Kidney (tissue), 14 donors: Measurements from ENCODE around the gene FAF1. TPM values are rescaled to one million over a fixed set of nuclear protein-coding genes. Genes with fewer than 3 reads are reported as not detected.
"Not testable (repeated sequence)": the region's sequence is repeated elsewhere in the genome, so short reads cannot be mapped to it uniquely, and the experiment has no call there.

Experiments
- DNase-seq, 5 donors: peaks; one replicate each; pipeline ENCODE4 v3.0.0-alpha.2; 2013 to 2020
- FAIRE-seq: peaks from 2 replicates; lab custom pipeline; 2012; peaks lifted over from hg19 to GRCh38; lab: Jason Lieb, UNC
- H3K27ac ChIP-seq, 2 donors: one replicate each; pipeline ENCODE4 v1.7.0; 2013; ENCODE audit warnings: low read depth in 2 of 2, low read length in 2 of 2, inconsistent platforms in 1 of 2
- H3K27me3 ChIP-seq: one replicate; pipeline ENCODE4 v1.7.1; 2013; ENCODE audit warnings: low read length, inconsistent platforms; ENCODE audit not compliant: control insufficient read depth, insufficient read depth
- H3K36me3 ChIP-seq, 3 donors: one replicate each; pipeline versions ENCODE4 v1.7.0 to v1.7.1; 2013; ENCODE audit warnings: low read length in 3 of 3, control low read depth in 1 of 3, inconsistent platforms in 1 of 3; ENCODE audit not compliant: insufficient read depth in 3 of 3, control insufficient read depth in 2 of 3
- H3K4me1 ChIP-seq, 3 donors: one replicate each; pipeline versions ENCODE4 v1.7.0 to v1.7.1; 2013; ENCODE audit warnings: low read length in 3 of 3, inconsistent platforms in 1 of 3, low read depth in 1 of 3; ENCODE audit not compliant: control insufficient read depth in 2 of 3, insufficient read depth in 2 of 3
- H3K4me3 ChIP-seq, 3 donors: one replicate each; pipeline versions ENCODE4 v1.7.0 to v1.8.1; 2013; ENCODE audit warnings: low read length in 3 of 3, control low read depth in 1 of 3, inconsistent platforms in 1 of 3
- H3K9ac ChIP-seq, 3 donors: one replicate each; pipeline versions ENCODE4 v1.7.0 to v1.7.1; 2013; ENCODE audit warnings: low read length in 3 of 3, control low read depth in 1 of 3, inconsistent platforms in 1 of 3
- H3K9me3 ChIP-seq, 3 donors: one replicate each; pipeline versions ENCODE4 v1.7.0 to v1.7.1; 2013; ENCODE audit warnings: low read length in 3 of 3, control low read depth in 1 of 3, inconsistent platforms in 1 of 3; ENCODE audit not compliant: control insufficient read depth in 2 of 3, insufficient read depth in 1 of 3
- intact Hi-C: fragments of 100-400 bp; cut with DNase I; formaldehyde crosslinking; loops from one replicate; pipeline ENCODE4 v1.11.1; 2022
- polyA plus RNA-seq: library from polyadenylated mRNA; stranded (reverse); fragments of 350-450 nt; fragmentation: Illumina TruSeq; extraction: RNeasy Lipid Tissue Mini Kit (QIAGEN cat#74804); gene quantifications from one replicate; pipeline ENCODE4 v1.2.3, GENCODE V29; 2014; ENCODE audit warnings: low read depth, low replicate concordance; ENCODE audit not compliant: insufficient read depth
- total RNA-seq: library from RNA; stranded (reverse); fragmentation: NEBNext Ultra II Directional; extraction: Animal tissue kit (Norgen Biotek cat#: 25700); gene quantifications from one replicate; pipeline ENCODE4 v1.2.1, GENCODE V29; 2021
- TF ChIP-seq, protein P1 (sequence below): IDR thresholded peaks from 3 replicates; pipeline ENCODE4 v1.5.1; 2012; ENCODE audit warnings: mild to moderate bottlenecking, moderate library complexity, borderline replicate concordance; ENCODE audit not compliant: insufficient read depth; ENCODE audit errors: extremely low read depth
- donor health status: control.
- donor health status: control.
- donor health status: control.
- donor health status: control.
- donor health status: control.
- donor health status: DM: yes; HTN: yes; CAD: no.
- donor health status: Normal renal cell carcinoma (clear cell type).

The FAF1 gene
- total and polyA plus RNA-seq, 2 donors from 2014 or later = 50.1 to 72.8 TPM

DNA sequence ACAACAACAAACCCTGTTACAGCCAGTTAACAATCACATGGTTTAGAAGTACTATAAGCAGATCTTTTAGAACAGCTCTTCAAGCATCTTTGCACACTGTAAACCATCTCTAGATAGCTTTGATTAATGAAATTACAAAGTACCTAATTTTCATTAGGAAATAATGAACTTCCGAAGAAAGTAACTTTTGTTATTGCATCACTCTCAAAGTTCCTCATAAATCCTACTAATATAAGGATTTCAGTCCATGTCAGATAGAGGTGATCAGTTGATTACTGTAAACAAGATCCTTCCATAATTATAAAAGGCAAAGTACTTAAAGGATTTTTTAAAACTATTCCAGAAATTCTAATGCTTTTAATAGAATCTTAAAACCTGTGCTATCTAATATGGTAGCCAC, 58.2 kb downstream of the FAF1 start:
- H3K27me3 ChIP-seq = no peaks in the 10 kb centered on the region
- TF ChIP-seq, protein P1, sequence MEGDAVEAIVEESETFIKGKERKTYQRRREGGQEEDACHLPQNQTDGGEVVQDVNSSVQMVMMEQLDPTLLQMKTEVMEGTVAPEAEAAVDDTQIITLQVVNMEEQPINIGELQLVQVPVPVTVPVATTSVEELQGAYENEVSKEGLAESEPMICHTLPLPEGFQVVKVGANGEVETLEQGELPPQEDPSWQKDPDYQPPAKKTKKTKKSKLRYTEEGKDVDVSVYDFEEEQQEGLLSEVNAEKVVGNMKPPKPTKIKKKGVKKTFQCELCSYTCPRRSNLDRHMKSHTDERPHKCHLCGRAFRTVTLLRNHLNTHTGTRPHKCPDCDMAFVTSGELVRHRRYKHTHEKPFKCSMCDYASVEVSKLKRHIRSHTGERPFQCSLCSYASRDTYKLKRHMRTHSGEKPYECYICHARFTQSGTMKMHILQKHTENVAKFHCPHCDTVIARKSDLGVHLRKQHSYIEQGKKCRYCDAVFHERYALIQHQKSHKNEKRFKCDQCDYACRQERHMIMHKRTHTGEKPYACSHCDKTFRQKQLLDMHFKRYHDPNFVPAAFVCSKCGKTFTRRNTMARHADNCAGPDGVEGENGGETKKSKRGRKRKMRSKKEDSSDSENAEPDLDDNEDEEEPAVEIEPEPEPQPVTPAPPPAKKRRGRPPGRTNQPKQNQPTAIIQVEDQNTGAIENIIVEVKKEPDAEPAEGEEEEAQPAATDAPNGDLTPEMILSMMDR = no peak
- FAIRE-seq = no peak
- intact Hi-C loops = no loop called here
- no peak overlapping the region for H3K9ac ChIP-seq
- H3K4me3 ChIP-seq = no peak overlapping the region
- no peak for DNase-seq
- H3K36me3 ChIP-seq = no peaks in the 10 kb centered on the region
- no peaks in the 10 kb centered on the region for H3K4me1 ChIP-seq
- H3K27ac ChIP-seq = no peak overlapping the region
- H3K9me3 ChIP-seq = no peaks in the 10 kb centered on the region

DNA sequence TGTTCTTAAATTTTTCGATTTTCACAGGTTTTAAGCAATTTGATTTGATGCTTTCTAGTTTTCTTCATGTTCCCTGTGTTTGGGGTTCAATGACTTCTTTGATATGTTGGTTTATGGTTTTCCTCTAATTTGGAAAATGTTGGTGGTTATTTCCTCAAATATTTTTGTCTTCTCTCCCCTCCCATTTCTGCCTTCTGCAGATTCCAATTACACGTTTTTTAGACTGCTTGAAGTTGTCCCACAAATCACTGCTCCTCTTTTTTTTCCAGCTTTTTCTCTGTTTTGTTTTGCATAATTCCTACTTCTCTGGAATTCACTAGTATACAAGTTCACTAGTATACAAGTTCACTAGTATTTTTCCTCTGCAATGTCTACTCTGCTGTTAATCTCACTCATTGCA, 61.3 kb downstream of the FAF1 start:
- Histone ChIP-seq H3K36me3 (no peaks in the 10 kb centered on the region), H3K4me1 (no peaks in the 10 kb centered on the region), H3K27ac (no peak overlapping the region), H3K9me3 (no peaks in the 10 kb centered on the region), H3K4me3 (no peak overlapping the region), H3K9ac (no peak overlapping the region), H3K27me3 (no peaks in the 10 kb centered on the region)
- intact Hi-C loops = no loop called here
- FAIRE-seq = no peak
- TF ChIP-seq, protein P1 = no peak
- DNase-seq = no peak

DNA sequence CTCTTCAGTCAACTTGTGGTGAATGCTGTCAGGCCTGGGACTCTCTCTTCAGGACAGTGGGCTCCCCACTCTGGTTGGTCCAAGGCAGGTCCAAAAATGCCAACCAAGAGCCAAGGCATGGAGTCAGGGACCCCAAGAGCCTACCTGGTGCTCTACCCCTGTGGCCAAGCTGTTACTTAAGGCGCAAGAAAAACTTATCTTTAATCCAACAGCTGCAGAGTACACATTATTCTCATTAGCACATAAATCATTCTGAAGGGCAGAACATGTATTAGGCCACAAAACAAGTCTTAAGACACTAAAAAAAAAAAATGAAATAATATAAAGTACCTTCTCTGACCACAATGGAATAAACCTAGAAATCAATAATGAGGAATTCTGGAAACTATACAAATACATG, 65.7 kb downstream of the FAF1 start:
- Histone ChIP-seq H3K4me3 (no peak overlapping the region), H3K36me3 (no peaks in the 10 kb centered on the region), H3K4me1 (no peaks in the 10 kb centered on the region), H3K9ac (no peak overlapping the region), H3K9me3 (no peaks in the 10 kb centered on the region), H3K27me3 (no peaks in the 10 kb centered on the region), H3K27ac (no peak overlapping the region)
- TF ChIP-seq, protein P1 = no peak
- intact Hi-C loops = no loop called here
- DNase-seq = no peak
- no peak for FAIRE-seq

DNA sequence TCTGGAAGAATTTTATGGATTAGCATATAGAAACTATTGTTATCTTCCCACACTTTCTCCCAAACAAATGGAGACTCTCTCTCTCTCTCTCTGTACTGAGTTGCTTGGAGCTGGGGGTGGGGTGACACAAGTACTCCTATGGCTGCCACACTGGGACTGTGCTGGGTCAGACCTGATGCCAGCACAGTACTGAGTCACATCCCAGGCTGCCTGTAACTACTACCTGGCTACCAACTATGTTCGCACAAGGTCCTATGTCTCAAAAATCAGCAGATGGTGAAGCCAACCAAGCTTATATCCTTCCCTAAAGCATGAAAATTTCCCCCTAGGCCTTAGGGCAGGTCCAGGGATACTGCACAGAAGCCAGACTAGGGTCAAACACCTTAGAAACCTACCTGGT, 66.6 kb downstream of the FAF1 start:
- Histone ChIP-seq H3K9me3 (no peaks in the 10 kb centered on the region), H3K27me3 (no peaks in the 10 kb centered on the region), H3K4me1 (no peaks in the 10 kb centered on the region), H3K9ac (no peak overlapping the region), H3K4me3 (no peak overlapping the region), H3K36me3 (no peaks in the 10 kb centered on the region), H3K27ac (no peak overlapping the region)
- no peak for FAIRE-seq
- TF ChIP-seq, protein P1 = no peak
- intact Hi-C loops = no loop called here
- DNase-seq = no peak

DNA sequence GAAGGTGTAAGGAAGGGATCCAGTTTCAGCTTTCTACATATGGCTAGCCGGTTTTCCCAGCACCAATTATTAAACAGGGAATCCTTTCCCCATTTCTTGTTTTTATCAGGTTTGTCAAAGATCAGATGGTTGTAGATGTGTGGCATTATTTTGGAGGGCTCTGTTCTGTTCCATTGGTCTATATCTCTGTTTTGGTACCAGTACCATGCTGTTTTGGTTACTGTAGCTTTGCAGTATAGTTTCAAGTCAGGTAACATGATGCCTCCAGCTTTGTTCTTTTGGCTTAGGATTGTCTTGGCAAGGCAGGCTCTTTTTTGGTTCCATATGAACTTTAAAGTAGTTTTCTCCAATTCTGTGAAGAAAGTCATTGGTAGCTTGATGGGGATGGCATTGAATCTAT, 72.5 kb downstream of the FAF1 start:
- intact Hi-C loops, H3K27me3 ChIP-seq, H3K4me1 ChIP-seq, H3K9me3 ChIP-seq, H3K9ac ChIP-seq, H3K27ac ChIP-seq, H3K4me3 ChIP-seq, FAIRE-seq, H3K36me3 ChIP-seq, DNase-seq: not testable (repeated sequence)
